Measurements from ENCODE around the gene RSPO1.

Gene RSPO1

GRCh38 chr1:37666241-37666867 lies 31.7 kb upstream of the RSPO1 start:
- Histone ChIP-seq H2AFZ (ENCODE audit: low read length) (no peak overlapping the region), H3K4me2 (ENCODE audit: low read length) (no peak overlapping the region), H3K4me3 (ENCODE audit: low read depth, low read length, poor library complexity, severe bottlenecking) (no peak overlapping the region), H3K27ac (ENCODE audit: low read depth, low read length, poor library complexity, severe bottlenecking) (no peak overlapping the region), H3K36me3 (ENCODE audit: insufficient read depth, low read length) (no peaks in the 10 kb centered on the region), H4K20me1 (ENCODE audit: insufficient read depth, low read length) (no peaks in the 10 kb centered on the region), H3K4me1 (ENCODE audit: insufficient read depth, low read length, severe bottlenecking) (no peaks in the 10 kb centered on the region), H3K9me3 (ENCODE audit: low read length) (no peaks in the 10 kb centered on the region), H3K9ac (ENCODE audit: low read length) (no peak overlapping the region), H3K27me3 (ENCODE audit: insufficient read depth, low read length) (no peaks in the 10 kb centered on the region), H3K9me2 (ENCODE audit: low read depth, low read length) (no peaks in the 10 kb centered on the region), H3F3A (ENCODE audit: insufficient read depth, low read length) (no peaks in the 10 kb centered on the region), H3K79me2 (ENCODE audit: insufficient read depth, low read length) (no peaks in the 10 kb centered on the region)
- TF ChIP-seq CTCF (IDR thresholded peaks at IDR 0.05; ENCODE audit: low read length), result no peak
- TF ChIP-seq EZH2 (IDR thresholded peaks at IDR 0.05; ENCODE audit: borderline replicate concordance, low read length), result no peak

GRCh38 chr1:37663426-37664000 lies 28.8 kb upstream of the RSPO1 start:
- Histone ChIP-seq H3K4me2 (ENCODE audit: low read length) (no peak overlapping the region), H3K27me3 (ENCODE audit: insufficient read depth, low read length) (no peaks in the 10 kb centered on the region), H4K20me1 (ENCODE audit: insufficient read depth, low read length) (no peaks in the 10 kb centered on the region), H3K9me2 (ENCODE audit: low read depth, low read length) (no peaks in the 10 kb centered on the region), H3K9me3 (ENCODE audit: low read length) (no peaks in the 10 kb centered on the region), H3K4me3 (ENCODE audit: low read depth, low read length, poor library complexity, severe bottlenecking) (no peak overlapping the region), H2AFZ (ENCODE audit: low read length) (no peak overlapping the region), H3K36me3 (ENCODE audit: insufficient read depth, low read length) (no peaks in the 10 kb centered on the region), H3K4me1 (ENCODE audit: insufficient read depth, low read length, severe bottlenecking) (no peaks in the 10 kb centered on the region), H3K9ac (ENCODE audit: low read length) (no peak overlapping the region), H3K79me2 (ENCODE audit: insufficient read depth, low read length) (no peaks in the 10 kb centered on the region), H3F3A (ENCODE audit: insufficient read depth, low read length) (no peaks in the 10 kb centered on the region), H3K27ac (ENCODE audit: low read depth, low read length, poor library complexity, severe bottlenecking) (no peak overlapping the region)
- no peak for TF ChIP-seq CTCF (IDR thresholded peaks at IDR 0.05; ENCODE audit: low read length)
- no peak for TF ChIP-seq EZH2 (IDR thresholded peaks at IDR 0.05; ENCODE audit: borderline replicate concordance, low read length)

GRCh38 chr1:37662031-37662755 lies 27.5 kb upstream of the RSPO1 start:
- Histone ChIP-seq H3F3A (ENCODE audit: insufficient read depth, low read length) (no peaks in the 10 kb centered on the region), H4K20me1 (ENCODE audit: insufficient read depth, low read length) (no peaks in the 10 kb centered on the region), H3K79me2 (ENCODE audit: insufficient read depth, low read length) (no peaks in the 10 kb centered on the region), H3K9ac (ENCODE audit: low read length) (no peak overlapping the region), H3K27ac (ENCODE audit: low read depth, low read length, poor library complexity, severe bottlenecking) (no peak overlapping the region), H3K27me3 (ENCODE audit: insufficient read depth, low read length) (no peaks in the 10 kb centered on the region), H3K4me2 (ENCODE audit: low read length) (no peak overlapping the region), H3K9me3 (ENCODE audit: low read length) (no peaks in the 10 kb centered on the region), H3K9me2 (ENCODE audit: low read depth, low read length) (no peaks in the 10 kb centered on the region), H3K4me3 (ENCODE audit: low read depth, low read length, poor library complexity, severe bottlenecking) (no peak overlapping the region), H3K4me1 (ENCODE audit: insufficient read depth, low read length, severe bottlenecking) (no peaks in the 10 kb centered on the region), H2AFZ (ENCODE audit: low read length) (no peak overlapping the region), H3K36me3 (ENCODE audit: insufficient read depth, low read length) (no peaks in the 10 kb centered on the region)
- no peak for TF ChIP-seq CTCF (IDR thresholded peaks at IDR 0.05; ENCODE audit: low read length)
- no peak for TF ChIP-seq EZH2 (IDR thresholded peaks at IDR 0.05; ENCODE audit: borderline replicate concordance, low read length)

Data from OCI-LY1 (cell line).